Smooth muscle cell (in vitro differentiated cells): Measurements from ENCODE around the gene PCDH17. TPM values are rescaled to one million over a fixed set of nuclear protein-coding genes. Genes with fewer than 3 reads are reported as not detected.

Experiments used
- DNase-seq: peaks from one replicate; lab custom pipeline; 2025; ENCODE audit not compliant: unreplicated experiment; lab: John Stamatoyannopoulos, UW
- H2AFZ ChIP-seq: fragments of 200-600 bp; sonication (generic); 2 replicates; pipeline ENCODE4 v1.6.0; 2016; ENCODE audit warnings: antibody characterized with exemption, low read depth, mild to moderate bottlenecking
- H3F3A ChIP-seq: fragments of 200-600 bp; sonication (generic); 2 replicates; pipeline ENCODE4 v1.6.0; 2017; ENCODE audit warnings: antibody characterized with exemption, low read depth
- H3K27ac ChIP-seq: fragments of 200-600 bp; sonication (generic); 2 replicates; pipeline ENCODE4 v1.5.1; 2016; ENCODE audit warnings: low read depth, mild to moderate bottlenecking
- H3K27me3 ChIP-seq: fragments of 200-600 bp; sonication (generic); 2 replicates; pipeline ENCODE4 v1.6.1; 2016; ENCODE audit warnings: low read depth, mild to moderate bottlenecking
- H3K36me3 ChIP-seq: fragments of 200-600 bp; sonication (generic); 2 replicates; pipeline ENCODE4 v1.5.1; 2016; ENCODE audit warnings: low read depth
- H3K4me1 ChIP-seq: fragments of 200-600 bp; sonication (generic); 2 replicates; pipeline ENCODE4 v1.5.1; 2016; ENCODE audit warnings: low read depth
- H3K4me2 ChIP-seq: fragments of 200-600 bp; sonication (generic); 2 replicates; pipeline ENCODE4 v1.6.0; 2016; ENCODE audit warnings: mild to moderate bottlenecking
- H3K4me3 ChIP-seq: fragments of 200-600 bp; sonication (generic); 2 replicates; pipeline ENCODE4 v1.5.1; 2016; ENCODE audit warnings: mild to moderate bottlenecking
- H3K79me2 ChIP-seq: fragments of 200-600 bp; sonication (generic); 2 replicates; pipeline ENCODE4 v1.6.0; 2016; ENCODE audit warnings: low read depth, mild to moderate bottlenecking
- H3K9ac ChIP-seq: fragments of 200-600 bp; sonication (generic); 2 replicates; pipeline ENCODE4 v1.6.0; 2016; ENCODE audit warnings: low read depth
- H3K9me3 ChIP-seq: fragments of 200-600 bp; sonication (generic); replicated peaks from 2 replicates; pipeline ENCODE4 v1.5.1; 2016; ENCODE audit warnings: low read depth
- H4K20me1 ChIP-seq: fragments of 200-600 bp; sonication (generic); 2 replicates; pipeline ENCODE4 v1.6.0; 2016; ENCODE audit warnings: low read depth
- CTCF ChIP-seq: fragments of 200-600 bp; sonication (generic); IDR thresholded peaks from 2 replicates; pipeline ENCODE4 v1.5.1; 2017; ENCODE audit warnings: borderline replicate concordance, mild to moderate bottlenecking, antibody characterized with exemption; ENCODE audit not compliant: insufficient read depth, poor library complexity, severe bottlenecking
- WGBS: methylation state at CpG from one replicate; pipeline ENCODE4 v1.1.7; 2016; ENCODE audit warnings: low lambda C conversion rate; 5-methylcytosine and 5-hydroxymethylcytosine counted together
- polyA plus RNA-seq: library from polyadenylated mRNA; unstranded; fragments of >200 nt; fragmentation: Nextera tagmentation; extraction: Ambion mirVana; gene quantifications from 2 replicates; pipeline ENCODE4 v1.2.1, GENCODE V29; 2016
- total RNA-seq: library from RNA; depleted of rRNA; stranded (reverse); fragments of >200 nt; gene quantifications from 2 replicates; pipeline ENCODE4 v1.2.3, GENCODE V29; 2014

The PCDH17 gene
- total and polyA plus RNA-seq, 2 experiments from 2014 or later = 5.9 to 9.6 TPM

GRCh38 chr13:57739089-57739488 is 107.5 kb downstream of the PCDH17 start:
- TF ChIP-seq CTCF = no peak
- Histone ChIP-seq H3K9ac (no peak overlapping the region), H3K27ac (no peak overlapping the region), H3K4me2 (no peak overlapping the region), H2AFZ (no peak overlapping the region), H3K4me1 (peaks cover 21% of the 10 kb centered on the region), H3K4me3 (no peak overlapping the region), H3F3A (no peaks in the 10 kb centered on the region), H3K36me3 (no peaks in the 10 kb centered on the region), H3K9me3 (no peaks in the 10 kb centered on the region), H4K20me1 (no peaks in the 10 kb centered on the region), H3K79me2 (no peaks in the 10 kb centered on the region), H3K27me3 (no peaks in the 10 kb centered on the region)
- no peak for DNase-seq
- 98% methylated on average over 2 of the region's 2 CpGs for WGBS

DNA sequence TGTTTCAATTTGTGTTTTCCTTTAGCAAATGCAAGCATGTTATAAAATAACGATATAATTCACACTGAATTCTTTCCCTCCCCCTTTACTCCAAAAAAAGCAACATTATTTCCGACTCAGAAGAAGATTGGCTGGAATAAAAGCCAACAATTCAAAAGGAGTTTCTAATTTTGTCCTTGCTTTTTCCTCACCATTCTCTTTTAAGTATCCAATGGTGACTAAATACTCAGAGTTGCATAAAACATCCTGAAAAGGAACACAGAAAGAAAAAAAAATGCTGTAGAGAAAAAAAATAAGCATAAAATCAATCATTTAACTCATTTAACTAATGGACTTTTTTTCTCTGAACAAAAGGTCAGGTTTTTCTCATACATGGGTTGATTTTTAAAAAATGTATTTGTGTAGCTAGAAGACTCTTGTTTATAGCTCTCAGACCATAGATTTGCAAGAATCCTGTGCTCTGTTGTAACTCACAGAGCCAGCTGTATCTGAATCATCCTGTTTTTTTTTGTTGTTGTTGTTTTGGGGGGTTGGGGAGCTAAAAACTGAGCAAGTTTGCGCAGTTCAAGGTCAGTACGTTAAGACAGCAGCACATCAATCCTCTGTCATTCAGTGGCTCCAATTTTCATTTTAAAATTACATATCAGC is 108.1 kb downstream of the PCDH17 start:
- H3K9me3 ChIP-seq = no peaks in the 10 kb centered on the region
- WGBS = 63% methylated on average over 4 of the region's 4 CpGs
- H4K20me1 ChIP-seq = no peaks in the 10 kb centered on the region
- no peak overlapping the region for H3K4me2 ChIP-seq
- no peaks in the 10 kb centered on the region for H3K27me3 ChIP-seq
- H3F3A ChIP-seq = no peaks in the 10 kb centered on the region
- no peaks in the 10 kb centered on the region for H3K36me3 ChIP-seq
- H3K79me2 ChIP-seq = no peaks in the 10 kb centered on the region
- peak overlapping the region; percentile 13 for H2AFZ ChIP-seq
- peaks cover 21% of the 10 kb centered on the region for H3K4me1 ChIP-seq
- no peak overlapping the region for H3K9ac ChIP-seq
- no peak overlapping the region for H3K4me3 ChIP-seq
- DNase-seq = no peak
- no peak for TF ChIP-seq CTCF
- H3K27ac ChIP-seq = no peak overlapping the region

GRCh38 chr13:57740719-57741118 is 109.2 kb downstream of the PCDH17 start:
- H3K9me3 ChIP-seq = no peaks in the 10 kb centered on the region
- TF ChIP-seq CTCF = no peak
- H3K9ac ChIP-seq = no peak overlapping the region
- no peaks in the 10 kb centered on the region for H4K20me1 ChIP-seq
- H2AFZ ChIP-seq = no peak overlapping the region
- no peak overlapping the region for H3K27ac ChIP-seq
- no peak overlapping the region for H3K4me2 ChIP-seq
- no peaks in the 10 kb centered on the region for H3K79me2 ChIP-seq
- no peak overlapping the region for H3K4me3 ChIP-seq
- 70% methylated on average over 2 of the region's 2 CpGs for WGBS
- H3K4me1 ChIP-seq = peaks cover 21% of the 10 kb centered on the region
- no peaks in the 10 kb centered on the region for H3K27me3 ChIP-seq
- no peaks in the 10 kb centered on the region for H3K36me3 ChIP-seq
- no peak for DNase-seq
- H3F3A ChIP-seq = no peaks in the 10 kb centered on the region

GRCh38 chr13:57748096-57748495 is 116.6 kb downstream of the PCDH17 start:
- H4K20me1 ChIP-seq = no peaks in the 10 kb centered on the region
- no peak overlapping the region for H3K27ac ChIP-seq
- WGBS = 96% methylated on average over 3 of the region's 3 CpGs
- TF ChIP-seq CTCF = no peak
- H3K9ac ChIP-seq = no peak overlapping the region
- no peaks in the 10 kb centered on the region for H3K27me3 ChIP-seq
- H3K79me2 ChIP-seq = no peaks in the 10 kb centered on the region
- H3K36me3 ChIP-seq = no peaks in the 10 kb centered on the region
- H3K4me2 ChIP-seq = no peak overlapping the region
- H3K9me3 ChIP-seq = peaks cover 2% of the 10 kb centered on the region
- H3K4me1 ChIP-seq = no peaks in the 10 kb centered on the region
- H2AFZ ChIP-seq = no peak overlapping the region
- no peaks in the 10 kb centered on the region for H3F3A ChIP-seq
- no peak for DNase-seq
- no peak overlapping the region for H3K4me3 ChIP-seq
